ENCODE data around the gene MGME1.

Gene MGME1

GRCh38 chr20:18007534-18008292 is 38.9 kb downstream of the MGME1 start:
- no peak for DNase-seq (ENCODE audit: extremely low read depth, low read depth)
- no peak overlapping the region for H3K4me3 ChIP-seq (replicated peaks; ENCODE audit: low read depth, low read length)
- TF ChIP-seq CTCF (IDR thresholded peaks at IDR 0.05; ENCODE audit: low read depth, low read length, missing control alignments) = no peak

- no peak for DNase-seq (ENCODE audit: extremely low read depth, low read depth)
- H3K4me3 ChIP-seq (replicated peaks; ENCODE audit: low read depth, low read length) = no peak overlapping the region
- TF ChIP-seq CTCF (IDR thresholded peaks at IDR 0.05; ENCODE audit: low read depth, low read length, missing control alignments) = no peak
Observed at GRCh38 chr20:18009116-18009515, 40.3 kb downstream of the MGME1 start.

DNA sequence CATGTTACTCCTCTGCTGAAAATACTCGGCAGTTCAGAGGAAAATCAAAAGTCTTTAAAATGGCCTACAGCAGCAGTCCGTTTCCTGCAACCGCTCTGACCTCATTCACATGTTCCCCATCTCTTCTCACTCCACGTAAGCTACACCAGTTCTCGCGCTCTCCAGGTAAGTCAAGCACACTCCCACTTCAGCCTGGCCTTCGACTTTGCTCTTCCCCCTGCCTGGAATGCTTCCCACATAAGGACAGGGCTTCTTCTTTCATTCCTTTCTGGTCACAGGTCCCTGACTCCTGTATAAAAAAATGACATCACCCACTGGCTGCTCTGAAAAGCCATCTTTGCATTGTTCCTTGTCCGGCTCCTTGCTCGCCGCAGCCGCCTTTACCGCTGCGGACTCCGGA is 42.7 kb downstream of the MGME1 start:
- H3K4me3 ChIP-seq (replicated peaks; ENCODE audit: low read depth, low read length) = no peak overlapping the region
- TF ChIP-seq CTCF (IDR thresholded peaks at IDR 0.05; ENCODE audit: low read depth, low read length, missing control alignments) = no peak

GRCh38 chr20:18011951-18012645 is 43.3 kb downstream of the MGME1 start:
- no peak overlapping the region for H3K4me3 ChIP-seq (replicated peaks; ENCODE audit: low read depth, low read length)
- DNase-seq (ENCODE audit: extremely low read depth, low read depth) = no peak
- no peak for TF ChIP-seq CTCF (IDR thresholded peaks at IDR 0.05; ENCODE audit: low read depth, low read length, missing control alignments)

More for the DNA sequence above, 42.7 kb downstream of the MGME1 start:
- DNase-seq (ENCODE audit: extremely low read depth, low read depth) = no peak

DNA sequence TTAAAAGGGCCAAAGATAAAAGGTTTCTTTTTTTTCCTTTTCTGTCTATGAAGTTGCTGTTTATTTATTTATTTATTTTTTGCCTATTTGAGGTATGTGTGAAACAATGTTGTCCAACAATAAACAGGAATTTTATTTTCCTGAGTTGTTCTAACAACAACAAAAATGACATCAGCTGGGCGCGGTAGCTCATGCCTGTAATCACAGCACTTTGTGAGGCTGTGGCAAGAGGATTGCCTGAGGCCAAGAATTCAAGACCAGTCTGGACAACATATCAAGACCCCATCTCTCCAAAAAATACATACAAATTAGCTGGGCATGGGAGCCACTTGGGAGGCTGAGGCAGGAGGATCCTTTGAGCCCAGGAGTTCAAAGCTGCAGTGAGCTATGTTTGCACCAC is 44.1 kb downstream of the MGME1 start:
- no peak overlapping the region for H3K4me3 ChIP-seq (replicated peaks; ENCODE audit: low read depth, low read length)
- TF ChIP-seq CTCF (IDR thresholded peaks at IDR 0.05; ENCODE audit: low read depth, low read length, missing control alignments) = no peak
- DNase-seq (ENCODE audit: extremely low read depth, low read depth) = no peak

GRCh38 chr20:18014411-18014810 is 45.6 kb downstream of the MGME1 start:
- no peak for DNase-seq (ENCODE audit: extremely low read depth, low read depth)
- no peak for TF ChIP-seq CTCF (IDR thresholded peaks at IDR 0.05; ENCODE audit: low read depth, low read length, missing control alignments)
- no peak overlapping the region for H3K4me3 ChIP-seq (replicated peaks; ENCODE audit: low read depth, low read length)

Data from HFF-Myc (cell line).